H9 (cell line): ENCODE data around the gene SLC4A2. TPM values are rescaled to one million over a fixed set of nuclear protein-coding genes. Genes with fewer than 3 reads are reported as not detected.

ENCODE experiments used
- DNase-seq: peaks from one replicate; pipeline ENCODE4 v3.0.0-alpha.2; 2017
- H2AFZ ChIP-seq: one replicate; pipeline ENCODE4 v1.6.1; 2013; ENCODE audit warnings: mild to moderate bottlenecking, low read length, control low read depth, moderate library complexity
- H2AK5ac ChIP-seq: 2 replicates; pipeline ENCODE4 v1.6.1; 2013; ENCODE audit warnings: low read length, control low read depth, mixed read lengths; ENCODE audit not compliant: insufficient read length
- H2BK120ac ChIP-seq: one replicate; pipeline ENCODE4 v1.6.1; 2013; ENCODE audit warnings: low read depth, mild to moderate bottlenecking, low read length, control low read depth, inconsistent platforms; ENCODE audit not compliant: poor library complexity, severe bottlenecking
- H2BK12ac ChIP-seq: 2 replicates; pipeline ENCODE4 v1.6.1; 2013; ENCODE audit warnings: low read length, control low read depth, mixed read lengths, low read depth; ENCODE audit not compliant: insufficient read length
- H2BK15ac ChIP-seq: 2 replicates; pipeline ENCODE4 v1.6.1; 2013; ENCODE audit warnings: low read depth, low read length, control low read depth
- H2BK20ac ChIP-seq: one replicate; pipeline ENCODE4 v1.6.1; 2013; ENCODE audit warnings: low read depth, mild to moderate bottlenecking, low read length, control low read depth, inconsistent platforms; ENCODE audit not compliant: poor library complexity, severe bottlenecking
- H2BK5ac ChIP-seq: 2 replicates; pipeline ENCODE4 v1.6.1; 2013; ENCODE audit warnings: low read length, control low read depth, mixed read lengths; ENCODE audit not compliant: insufficient read length
- H3K14ac ChIP-seq: 2 replicates; pipeline ENCODE4 v1.6.1; 2013; ENCODE audit warnings: low read length, control low read depth; ENCODE audit not compliant: insufficient read depth
- H3K18ac ChIP-seq: 2 replicates; pipeline ENCODE4 v1.6.1; 2013; ENCODE audit warnings: low read depth, mild to moderate bottlenecking, mixed read lengths, low read length, control low read depth; ENCODE audit not compliant: insufficient read length
- H3K23ac ChIP-seq: 2 replicates; pipeline ENCODE4 v1.6.1; 2013; ENCODE audit warnings: low read length, control low read depth, mixed read lengths, low read depth; ENCODE audit not compliant: insufficient read length
- H3K23me2 ChIP-seq: 2 replicates; pipeline ENCODE4 v1.6.1; 2013; ENCODE audit warnings: low read depth, mild to moderate bottlenecking, mixed read lengths, low read length, control low read depth; ENCODE audit not compliant: insufficient read length, poor library complexity, severe bottlenecking
- H3K27ac ChIP-seq: 2 replicates; pipeline ENCODE4 v1.5.1; 2013; ENCODE audit warnings: low read length, control low read depth, mixed read lengths, low read depth; ENCODE audit not compliant: insufficient read length
- H3K27me3 ChIP-seq: 2 replicates; pipeline ENCODE4 v1.6.1; 2013; ENCODE audit warnings: low read length, control low read depth, inconsistent platforms; ENCODE audit not compliant: insufficient read depth
- H3K4ac ChIP-seq: 2 replicates; pipeline ENCODE4 v1.6.1; 2013; ENCODE audit warnings: low read depth, mild to moderate bottlenecking, control low read depth, inconsistent platforms, low read length, moderate library complexity
- H3K4me1 ChIP-seq: 2 replicates; pipeline ENCODE4 v1.6.1; 2013; ENCODE audit warnings: low read length, control low read depth, inconsistent platforms; ENCODE audit not compliant: insufficient read depth
- H3K4me2 ChIP-seq: 2 replicates; pipeline ENCODE4 v1.6.1; 2013; ENCODE audit warnings: low read length, control low read depth, mixed read lengths; ENCODE audit not compliant: insufficient read length, insufficient read depth
- H3K56ac ChIP-seq: 2 replicates; pipeline ENCODE4 v1.6.1; 2013; ENCODE audit warnings: low read depth, mild to moderate bottlenecking, mixed read lengths, low read length, control low read depth; ENCODE audit not compliant: insufficient read length
- H3K79me1 ChIP-seq: 2 replicates; pipeline ENCODE4 v1.6.1; 2013; ENCODE audit warnings: low read depth, mild to moderate bottlenecking, moderate library complexity, low read length, control low read depth, inconsistent platforms; ENCODE audit not compliant: insufficient read depth, poor library complexity, severe bottlenecking
- H3K79me2 ChIP-seq: 2 replicates; pipeline ENCODE4 v1.6.1; 2013; ENCODE audit warnings: low read length, control low read depth, inconsistent platforms; ENCODE audit not compliant: insufficient read depth
- H3K9ac ChIP-seq: 2 replicates; pipeline ENCODE4 v1.6.1; 2013; ENCODE audit warnings: low read length, control low read depth, mixed read lengths; ENCODE audit not compliant: insufficient read length; ENCODE audit errors: extremely low read depth
- H3K9me3 ChIP-seq: one replicate; pipeline ENCODE4 v1.6.1; 2013; ENCODE audit warnings: low read depth, low read length, inconsistent platforms; ENCODE audit not compliant: control insufficient read depth
- H3T11ph ChIP-seq: one replicate; pipeline ENCODE4 v1.6.1; 2013; ENCODE audit warnings: mild to moderate bottlenecking, low read length, control low read depth, inconsistent platforms
- H4K20me1 ChIP-seq: one replicate; pipeline ENCODE4 v1.6.1; 2013; ENCODE audit not compliant: control insufficient read depth, insufficient read length, insufficient read depth
- H4K5ac ChIP-seq: 2 replicates; pipeline ENCODE4 v1.6.1; 2013; ENCODE audit warnings: low read depth, mild to moderate bottlenecking, mixed read lengths, low read length, control low read depth; ENCODE audit not compliant: insufficient read length
- H4K8ac ChIP-seq: replicated peaks from 2 replicates; pipeline ENCODE4 v1.6.1; 2013; ENCODE audit warnings: low read length, control low read depth, mixed read lengths, low read depth; ENCODE audit not compliant: insufficient read length
- H4K91ac ChIP-seq: 2 replicates; pipeline ENCODE4 v1.6.1; 2013; ENCODE audit warnings: low read depth, mild to moderate bottlenecking, moderate library complexity, mixed read lengths, low read length, control low read depth; ENCODE audit not compliant: insufficient read length
- H3K27ac Mint-ChIP-seq, 3 experiments: 2 replicates in 2 of 3; 3 replicates in 1 of 3; pipeline ENCODE4 v1.8.0; 2020 to 2021; ENCODE audit warnings: mixed read lengths in 3 of 3, mild to moderate bottlenecking in 1 of 3, moderate library complexity in 1 of 3
- H3K27me3 Mint-ChIP-seq: 2 replicates; pipeline ENCODE4 v1.8.0; 2021; ENCODE audit warnings: low read depth, mild to moderate bottlenecking, moderate library complexity, mixed read lengths
- H3K36me3 Mint-ChIP-seq, 3 experiments: 2 replicates in 2 of 3; 3 replicates in 1 of 3; pipeline ENCODE4 v1.8.0; 2020 to 2021; ENCODE audit warnings: low read depth in 3 of 3, mixed read lengths in 3 of 3; ENCODE audit not compliant: insufficient read depth in 1 of 3
- H3K4me1 Mint-ChIP-seq, 2 experiments: 2 replicates each; pipeline ENCODE4 v1.8.0; 2020; ENCODE audit warnings: mixed read lengths in 2 of 2
- H3K4me3 Mint-ChIP-seq, 2 experiments: 2 replicates in 1 of 2; 3 replicates in 1 of 2; pipeline ENCODE4 v1.8.0; 2020 to 2021; ENCODE audit warnings: mild to moderate bottlenecking in 2 of 2, mixed read lengths in 2 of 2, moderate library complexity in 1 of 2
- H3K9me3 Mint-ChIP-seq, 2 experiments: 2 replicates in 1 of 2; 3 replicates in 1 of 2; pipeline ENCODE4 v1.8.0; 2020; ENCODE audit warnings: mild to moderate bottlenecking in 2 of 2, mixed read lengths in 2 of 2, moderate library complexity in 1 of 2
- WGBS: extraction: QIAGEN DNeasy Blood & Tissue Kit; methylation state at CpG from one replicate; pipeline ENCODE4 v1.1.7; 2013; ENCODE audit warnings: missing lambda C conversion rate, low lambda C conversion rate, mixed read lengths; ENCODE audit not compliant: insufficient read length; ENCODE audit errors: extremely low coverage; 5-methylcytosine and 5-hydroxymethylcytosine counted together
- total RNA-seq: library from RNA; stranded (reverse); gene quantifications from 2 replicates; pipeline ENCODE4 v1.2.1, GENCODE V29; 2021
- TF ChIP-seq, protein P1 (sequence below): fragments of 200-600 bp; sonication (generic); conservative IDR thresholded peaks from 3 replicates; pipeline ENCODE4 v1.8.0; 2021; ENCODE audit warnings: antibody characterized with exemption, mild to moderate bottlenecking

The SLC4A2 gene
- total RNA-seq, 1 experiment from 2014 or later = 136 TPM

DNA sequence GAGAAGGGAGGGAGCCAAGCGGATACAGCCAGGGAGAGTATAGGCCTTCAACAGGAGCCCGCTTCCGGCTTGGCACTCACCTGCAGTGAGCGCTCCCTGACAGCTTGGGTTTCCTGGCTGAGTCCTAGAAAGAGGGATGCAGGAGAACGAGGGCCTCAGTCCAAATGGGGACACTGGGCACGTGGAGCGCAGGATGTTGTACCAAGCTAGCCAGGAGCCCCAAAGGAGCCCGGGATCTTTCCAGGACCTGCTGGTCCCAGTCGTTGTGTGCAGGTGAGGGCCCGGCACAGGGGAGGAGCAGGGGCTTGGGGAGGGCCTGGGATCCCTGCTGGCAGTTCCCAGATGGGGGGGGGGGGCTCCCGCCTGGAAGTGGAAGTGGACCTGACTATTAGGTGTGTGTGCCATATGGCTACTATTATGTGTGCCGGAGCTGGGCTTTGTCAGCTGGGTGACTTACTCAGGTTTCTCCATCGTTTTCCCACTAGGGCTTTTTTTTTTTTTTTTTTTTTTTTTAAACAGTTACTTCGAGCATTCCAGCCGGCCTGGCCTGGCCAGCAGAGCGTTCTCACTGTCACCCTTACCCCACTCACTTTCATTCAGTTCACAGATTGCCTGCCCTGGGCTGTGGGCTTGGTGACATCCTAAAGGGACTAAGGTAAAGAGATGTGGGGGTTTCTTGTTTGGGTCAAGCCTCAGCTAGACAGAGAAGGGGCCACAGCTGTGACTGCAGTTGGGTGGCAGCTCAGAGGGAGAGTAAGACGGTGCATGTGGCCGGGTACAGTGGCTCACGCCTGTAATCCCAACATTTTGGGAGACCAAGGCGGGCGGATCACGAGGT lies 30.7 kb downstream of the SLC4A2 start:
- no peak overlapping the region for H2BK20ac ChIP-seq
- no peak overlapping the region for H4K8ac ChIP-seq
- H2BK5ac ChIP-seq = no peak overlapping the region
- H2BK12ac ChIP-seq = no peak overlapping the region
- H3K79me1 ChIP-seq = peaks cover 4% of the 10 kb centered on the region
- Mint-ChIP-seq H3K4me3 (peak overlapping the region in 1 of 2 experiments; percentile 93; a peak in 2 of 5 replicates), H3K27me3 (peaks cover 7% of the 10 kb centered on the region), H3K36me3 (peaks cover 0 to 22% (median 3%) of the 10 kb centered on the region in 3 experiments; a peak in 5 of 7 replicates), H3K4me1 (peaks cover 39 to 43% of the 10 kb centered on the region in 2 experiments), H3K9me3 (no peaks in the 10 kb centered on the region), H3K27ac (no peak overlapping the region)
- TF ChIP-seq, protein P1, sequence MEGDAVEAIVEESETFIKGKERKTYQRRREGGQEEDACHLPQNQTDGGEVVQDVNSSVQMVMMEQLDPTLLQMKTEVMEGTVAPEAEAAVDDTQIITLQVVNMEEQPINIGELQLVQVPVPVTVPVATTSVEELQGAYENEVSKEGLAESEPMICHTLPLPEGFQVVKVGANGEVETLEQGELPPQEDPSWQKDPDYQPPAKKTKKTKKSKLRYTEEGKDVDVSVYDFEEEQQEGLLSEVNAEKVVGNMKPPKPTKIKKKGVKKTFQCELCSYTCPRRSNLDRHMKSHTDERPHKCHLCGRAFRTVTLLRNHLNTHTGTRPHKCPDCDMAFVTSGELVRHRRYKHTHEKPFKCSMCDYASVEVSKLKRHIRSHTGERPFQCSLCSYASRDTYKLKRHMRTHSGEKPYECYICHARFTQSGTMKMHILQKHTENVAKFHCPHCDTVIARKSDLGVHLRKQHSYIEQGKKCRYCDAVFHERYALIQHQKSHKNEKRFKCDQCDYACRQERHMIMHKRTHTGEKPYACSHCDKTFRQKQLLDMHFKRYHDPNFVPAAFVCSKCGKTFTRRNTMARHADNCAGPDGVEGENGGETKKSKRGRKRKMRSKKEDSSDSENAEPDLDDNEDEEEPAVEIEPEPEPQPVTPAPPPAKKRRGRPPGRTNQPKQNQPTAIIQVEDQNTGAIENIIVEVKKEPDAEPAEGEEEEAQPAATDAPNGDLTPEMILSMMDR = no peak
- peaks cover 23% of the 10 kb centered on the region for H3K79me2 ChIP-seq
- H3K56ac ChIP-seq = no peak overlapping the region
- no peak overlapping the region for H3K14ac ChIP-seq
- no peak overlapping the region for H4K91ac ChIP-seq
- H2AFZ ChIP-seq = no peak overlapping the region
- H4K20me1 ChIP-seq = no peaks in the 10 kb centered on the region
- WGBS = no CpG with 5 or more reads among the region's 22 CpGs
- H3K4me2 ChIP-seq = no peak overlapping the region
- H4K5ac ChIP-seq = no peak overlapping the region
- DNase-seq = no peak
- H3K23me2 ChIP-seq = peaks cover 13% of the 10 kb centered on the region
- H3K23ac ChIP-seq = no peak overlapping the region
- H2AK5ac ChIP-seq = no peak overlapping the region
- H2BK120ac ChIP-seq = no peak overlapping the region
- H3K4ac ChIP-seq = no peak overlapping the region
- H3K4me1 ChIP-seq = peaks cover 2% of the 10 kb centered on the region; the same call in 1 of the 2 replicates
- H3T11ph ChIP-seq = no peak overlapping the region
- H3K27ac ChIP-seq = no peak overlapping the region
- H3K9ac ChIP-seq = no peak overlapping the region
- H3K27me3 ChIP-seq = no peaks in the 10 kb centered on the region; the same call in 1 of the 2 replicates
- no peak overlapping the region for H3K18ac ChIP-seq
- no peaks in the 10 kb centered on the region for H3K9me3 ChIP-seq
- no peak overlapping the region for H2BK15ac ChIP-seq
